Astrocyte (in vitro differentiated cells and primary cell): Measurements from ENCODE around the gene ESRRB.

Experiments used
- EZH2 ChIP-seq: IDR thresholded peaks from 2 replicates; pipeline ENCODE4 v1.6.1; 2012; ENCODE audit warnings: mild to moderate bottlenecking, low read length, inconsistent platforms; ENCODE audit not compliant: insufficient read depth
- TF ChIP-seq, protein P1 (sequence below): IDR thresholded peaks from 2 replicates; pipeline ENCODE4 v1.5.1; 2011; ENCODE audit warnings: low read depth, mild to moderate bottlenecking, inconsistent platforms, low read length, moderate library complexity; ENCODE audit not compliant: insufficient read depth

DNA sequence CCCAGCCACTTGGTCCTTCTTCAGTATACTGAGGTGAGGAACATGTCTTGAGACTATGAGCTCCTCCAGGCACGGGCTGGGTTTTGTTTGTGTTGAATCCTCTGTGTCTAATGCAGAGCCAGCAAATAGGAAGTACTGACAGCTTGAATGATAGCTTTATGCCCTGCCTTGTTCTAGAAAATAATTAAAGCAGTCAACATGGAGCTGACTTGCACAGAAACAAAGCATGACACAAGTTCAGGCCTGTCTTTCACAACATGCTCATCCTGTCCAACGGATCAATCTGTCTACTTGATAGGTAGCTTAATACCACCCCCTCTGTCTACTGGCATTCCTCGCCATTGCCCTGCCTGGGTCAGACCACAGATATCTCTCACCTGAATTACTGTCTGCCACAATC lies 140.9 kb downstream of the ESRRB start:
- TF ChIP-seq, protein P1, sequence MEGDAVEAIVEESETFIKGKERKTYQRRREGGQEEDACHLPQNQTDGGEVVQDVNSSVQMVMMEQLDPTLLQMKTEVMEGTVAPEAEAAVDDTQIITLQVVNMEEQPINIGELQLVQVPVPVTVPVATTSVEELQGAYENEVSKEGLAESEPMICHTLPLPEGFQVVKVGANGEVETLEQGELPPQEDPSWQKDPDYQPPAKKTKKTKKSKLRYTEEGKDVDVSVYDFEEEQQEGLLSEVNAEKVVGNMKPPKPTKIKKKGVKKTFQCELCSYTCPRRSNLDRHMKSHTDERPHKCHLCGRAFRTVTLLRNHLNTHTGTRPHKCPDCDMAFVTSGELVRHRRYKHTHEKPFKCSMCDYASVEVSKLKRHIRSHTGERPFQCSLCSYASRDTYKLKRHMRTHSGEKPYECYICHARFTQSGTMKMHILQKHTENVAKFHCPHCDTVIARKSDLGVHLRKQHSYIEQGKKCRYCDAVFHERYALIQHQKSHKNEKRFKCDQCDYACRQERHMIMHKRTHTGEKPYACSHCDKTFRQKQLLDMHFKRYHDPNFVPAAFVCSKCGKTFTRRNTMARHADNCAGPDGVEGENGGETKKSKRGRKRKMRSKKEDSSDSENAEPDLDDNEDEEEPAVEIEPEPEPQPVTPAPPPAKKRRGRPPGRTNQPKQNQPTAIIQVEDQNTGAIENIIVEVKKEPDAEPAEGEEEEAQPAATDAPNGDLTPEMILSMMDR: no peak
- TF ChIP-seq EZH2: no peak
